Cardiac septum (tissue), 1 donor: ENCODE data around the gene TCF20. TPM values are rescaled to one million over a fixed set of nuclear protein-coding genes. Genes with fewer than 3 reads are reported as not detected.

Source experiments
- DNase-seq: peaks from one replicate; pipeline ENCODE4 v3.0.0-alpha.2; 2020; ENCODE audit warnings: low spot score
- intact Hi-C: fragments of 100-400 bp; cut with DNase I; formaldehyde crosslinking; loops from one replicate; pipeline ENCODE4 v1.14.0; 2022
- total RNA-seq: library from RNA; stranded (reverse); fragmentation: NEBNext Ultra II Directional; extraction: Animal tissue kit (Norgen Biotek cat#: 25700); gene quantifications from one replicate; pipeline ENCODE4 v1.2.1, GENCODE V29; 2021
- donor health status: DM: no; HTN: no; CAD: no.

The TCF20 gene
- total RNA-seq, 1 donor from 2014 or later = 15.3 TPM

DNA sequence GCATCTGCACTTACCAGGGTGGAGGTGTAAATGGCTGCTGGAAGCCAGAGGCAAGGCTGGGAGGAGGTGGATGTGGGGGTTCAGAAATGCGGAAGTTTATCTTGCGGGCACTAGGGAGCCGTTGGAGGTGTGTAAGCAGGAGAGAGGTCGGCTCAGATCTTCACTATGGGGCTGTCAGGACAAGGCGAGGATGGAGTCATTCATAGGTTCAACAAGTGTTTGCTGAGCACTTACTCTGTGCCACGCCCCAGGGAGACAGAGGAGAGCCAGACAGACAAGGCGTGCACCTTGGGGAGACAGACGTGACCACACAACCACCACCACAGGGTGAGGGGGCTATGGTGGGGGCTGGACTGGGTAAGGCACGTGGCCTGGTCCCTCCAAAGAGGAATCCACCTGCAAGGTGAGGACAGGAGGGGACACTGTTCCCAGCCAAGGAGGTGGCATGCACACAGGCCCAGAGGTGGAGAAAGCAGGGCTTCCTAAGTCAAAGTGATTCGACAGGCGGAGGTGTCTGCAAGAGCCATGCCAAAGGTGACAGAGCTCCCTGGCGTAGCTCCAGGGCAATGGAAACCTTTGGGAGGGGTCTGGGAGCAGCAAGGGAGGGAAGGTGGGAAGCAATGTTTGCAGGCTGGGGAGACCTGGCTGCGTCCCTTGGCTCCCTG is 30.8 kb upstream of the TCF20 start:
- no peak for DNase-seq
- intact Hi-C loops = no loop called here

DNA sequence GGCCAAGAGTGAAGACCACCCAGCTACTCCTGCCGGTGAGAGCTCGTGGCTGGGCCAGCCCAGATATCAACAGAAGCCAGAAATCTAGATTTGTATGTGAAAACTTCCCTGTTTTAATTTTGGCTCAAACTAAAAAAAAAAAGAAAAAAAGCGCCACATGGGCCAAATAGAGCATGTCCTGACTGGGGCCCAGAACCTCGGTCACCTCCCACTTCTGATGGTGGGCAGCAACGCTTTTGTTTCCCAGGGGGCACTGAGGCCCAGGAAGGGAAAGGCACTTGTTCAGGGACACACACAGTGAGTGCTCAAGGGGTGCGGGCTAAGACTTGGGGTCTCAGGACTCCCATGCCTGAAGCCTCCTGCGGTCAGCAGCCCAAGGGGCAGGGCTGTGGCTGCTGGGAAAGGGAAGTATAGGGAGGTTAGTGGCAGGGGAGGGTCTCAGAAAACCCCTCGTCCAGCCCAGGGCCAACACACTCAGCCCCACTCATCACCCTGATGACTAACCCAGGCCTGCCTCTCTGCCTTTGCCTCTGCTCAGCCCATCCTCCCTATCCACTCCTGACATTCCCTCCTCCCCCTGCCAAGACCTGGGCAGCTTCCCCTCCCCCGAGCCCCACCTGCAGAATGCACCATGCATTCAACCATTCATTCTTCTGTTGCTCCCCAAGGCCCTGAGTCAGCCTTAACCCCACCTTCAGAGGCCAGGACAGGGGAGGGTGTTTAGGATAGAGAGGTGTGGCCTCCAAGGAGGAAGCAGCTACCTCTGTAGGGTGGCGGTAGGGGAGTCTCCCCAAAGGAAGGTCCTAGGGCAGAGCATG is 30.0 kb upstream of the TCF20 start:
- intact Hi-C loops = no loop called here
- no peak for DNase-seq

DNA sequence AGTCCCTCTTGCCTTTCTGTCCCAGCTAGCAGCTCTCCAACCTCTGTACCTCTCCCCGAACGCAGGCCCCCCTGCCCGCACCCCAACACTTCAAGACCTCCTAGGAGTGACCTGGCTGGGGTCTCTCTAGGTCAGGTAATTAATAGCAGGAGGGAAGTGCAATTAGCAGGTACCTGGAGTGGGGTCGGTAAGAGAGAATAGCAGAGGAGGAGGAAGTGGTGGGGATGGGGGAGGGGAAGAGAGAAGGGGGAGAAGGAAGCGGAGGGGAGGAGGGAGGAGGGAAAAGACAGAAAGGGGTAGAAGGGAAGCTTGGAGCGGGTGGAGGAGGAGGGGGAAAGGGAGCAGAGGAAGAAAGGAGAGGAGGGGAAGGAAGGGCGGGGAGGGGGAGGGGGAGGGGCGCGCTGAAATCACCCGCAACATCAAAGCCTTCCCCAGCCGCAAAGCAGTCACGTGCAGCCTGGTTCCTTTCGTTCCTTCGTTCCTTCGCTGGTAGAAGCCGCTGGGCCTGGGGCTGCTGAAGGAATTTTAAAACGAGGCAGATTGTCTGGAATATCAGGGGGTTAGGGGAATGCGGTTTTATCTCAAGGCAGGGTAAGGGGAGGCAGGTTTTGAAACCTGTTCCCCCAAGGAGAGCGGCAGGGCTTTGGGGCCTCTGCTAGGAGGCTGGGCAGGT is 29.3 kb upstream of the TCF20 start:
- DNase-seq = peak; percentile 86
- intact Hi-C loops = no loop called here

DNA sequence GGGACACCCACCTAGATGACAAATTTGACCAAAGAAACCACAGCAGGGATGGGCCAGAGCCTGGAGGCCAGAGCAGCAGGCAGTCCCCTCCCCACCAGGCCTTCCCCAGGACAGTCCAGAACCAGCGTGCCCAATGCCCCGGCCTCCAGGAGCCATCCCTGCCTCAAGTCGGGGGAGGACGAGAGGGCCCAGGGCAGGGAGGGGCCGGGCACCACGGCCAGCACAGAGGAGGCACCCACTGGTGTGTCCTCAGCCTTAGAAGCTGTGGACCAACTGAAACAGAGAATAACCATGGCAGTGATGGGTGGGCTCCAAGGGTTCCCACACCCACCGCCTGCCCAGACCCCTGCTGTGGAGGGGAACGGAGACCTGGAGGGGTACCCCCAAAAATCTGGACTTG is 28.3 kb upstream of the TCF20 start:
- DNase-seq = no peak
- intact Hi-C loops = no loop called here

DNA sequence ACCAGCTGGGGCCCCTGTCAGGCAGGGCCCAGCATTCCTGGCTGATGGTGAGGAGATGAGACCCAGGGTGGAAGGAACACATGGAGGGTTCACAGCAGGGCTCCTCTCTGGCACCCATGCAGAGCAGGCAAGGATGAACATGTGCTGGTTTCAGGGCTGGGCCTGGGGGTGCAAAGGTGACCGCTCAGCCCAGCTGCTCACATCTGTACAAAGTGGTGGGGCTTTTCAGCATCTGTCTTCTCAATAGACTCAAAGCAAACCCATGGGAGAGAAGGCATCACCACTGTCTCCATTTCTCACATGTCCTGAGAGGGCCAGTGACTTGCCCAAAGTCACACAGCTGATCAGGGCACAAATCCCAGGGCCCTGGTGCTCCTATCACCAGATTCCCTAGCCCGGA is 27.3 kb upstream of the TCF20 start:
- intact Hi-C loops = no loop called here
- DNase-seq = no peak

DNA sequence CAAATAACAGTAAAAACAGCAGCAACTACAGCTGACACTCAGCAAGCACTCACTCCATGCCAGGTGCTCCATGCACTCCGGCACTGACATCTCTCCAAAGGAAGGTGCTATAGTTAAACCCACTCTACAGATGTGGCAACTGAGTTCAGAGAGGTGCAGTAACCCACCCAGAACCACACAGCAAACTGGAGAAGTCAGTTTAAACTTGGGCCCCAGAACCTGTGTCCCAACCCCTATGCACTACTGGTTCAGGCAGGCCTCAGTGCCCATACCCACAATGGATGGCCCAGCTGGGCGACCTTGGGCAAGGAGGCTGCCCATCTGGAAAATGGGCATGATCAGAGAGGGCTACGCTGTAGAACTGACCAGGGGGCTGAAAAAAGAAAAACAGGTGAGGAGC is 26.4 kb upstream of the TCF20 start:
- intact Hi-C loops = no loop called here
- DNase-seq = no peak

DNA sequence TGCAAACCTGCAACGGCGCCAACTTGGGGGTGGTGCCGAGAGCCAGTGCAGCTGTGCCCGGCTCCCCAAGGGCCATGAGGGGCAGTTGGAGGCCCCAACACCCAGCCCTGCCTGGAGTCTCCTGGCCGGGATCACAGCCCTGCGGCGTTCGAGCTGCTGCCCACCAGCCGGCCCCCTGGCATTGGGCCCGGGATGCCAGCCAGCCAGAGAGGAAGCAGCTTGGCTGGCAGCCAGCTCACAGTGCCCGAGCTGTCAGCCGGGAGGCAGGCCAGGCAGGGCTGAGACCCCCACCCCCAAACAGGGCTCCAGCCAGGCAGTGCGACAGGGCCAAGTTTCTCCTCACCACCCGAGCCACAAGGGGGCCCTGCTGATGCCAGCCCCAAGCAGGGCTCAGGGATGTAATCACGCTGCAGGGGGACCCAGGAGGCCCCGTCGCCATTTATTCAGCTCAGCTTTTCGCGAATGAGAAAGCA is 26.0 kb upstream of the TCF20 start:
- intact Hi-C loops = no loop called here

DNA sequence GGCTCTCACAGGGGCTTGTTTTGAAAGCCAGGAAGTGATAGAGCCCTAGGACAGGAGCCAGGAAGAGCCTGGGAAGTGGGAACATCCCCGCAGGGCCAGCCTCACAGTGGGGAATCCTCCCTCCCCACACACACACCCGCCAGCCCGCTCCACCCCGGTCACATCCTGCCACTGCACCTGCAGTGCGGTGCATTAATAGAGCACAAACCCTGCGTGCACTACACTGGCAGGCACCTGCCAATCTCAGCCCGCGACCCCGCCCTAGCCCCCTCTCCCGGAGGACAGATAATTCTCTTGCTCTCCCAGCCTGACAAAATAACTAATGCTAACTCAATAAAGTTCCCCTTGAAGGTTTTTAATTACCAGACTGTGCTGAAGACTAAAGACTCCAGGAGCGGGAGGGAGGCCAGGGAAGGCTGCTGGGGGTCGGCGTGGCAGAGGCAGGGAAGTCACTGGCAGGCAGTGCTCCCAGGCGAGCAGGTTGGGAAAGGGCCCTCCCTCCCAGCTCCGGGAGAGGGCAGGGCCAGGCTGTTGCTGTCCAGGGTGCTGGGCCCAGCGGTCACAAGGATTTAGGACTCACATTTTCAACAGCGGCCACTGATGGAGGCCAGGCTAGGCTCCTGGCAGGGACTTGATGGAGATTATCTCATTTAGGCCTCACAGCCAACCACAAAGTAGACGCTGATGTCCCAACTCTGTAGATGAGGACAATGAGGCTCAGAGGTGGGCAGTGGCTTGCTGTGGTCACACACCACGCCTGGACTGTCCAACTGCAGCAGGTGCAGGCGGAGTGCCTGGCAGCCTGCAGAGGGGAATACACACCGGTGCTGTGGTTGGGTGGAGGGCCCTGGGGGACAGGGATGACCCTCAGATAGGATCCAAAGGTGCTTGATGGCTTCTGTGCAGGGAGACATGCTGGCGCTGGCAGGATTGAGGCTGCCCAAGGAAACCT is 23.9 kb upstream of the TCF20 start:
- DNase-seq = no peak

More for the DNA sequence above, 26.0 kb upstream of the TCF20 start:
- peak; percentile 80 for DNase-seq

DNA sequence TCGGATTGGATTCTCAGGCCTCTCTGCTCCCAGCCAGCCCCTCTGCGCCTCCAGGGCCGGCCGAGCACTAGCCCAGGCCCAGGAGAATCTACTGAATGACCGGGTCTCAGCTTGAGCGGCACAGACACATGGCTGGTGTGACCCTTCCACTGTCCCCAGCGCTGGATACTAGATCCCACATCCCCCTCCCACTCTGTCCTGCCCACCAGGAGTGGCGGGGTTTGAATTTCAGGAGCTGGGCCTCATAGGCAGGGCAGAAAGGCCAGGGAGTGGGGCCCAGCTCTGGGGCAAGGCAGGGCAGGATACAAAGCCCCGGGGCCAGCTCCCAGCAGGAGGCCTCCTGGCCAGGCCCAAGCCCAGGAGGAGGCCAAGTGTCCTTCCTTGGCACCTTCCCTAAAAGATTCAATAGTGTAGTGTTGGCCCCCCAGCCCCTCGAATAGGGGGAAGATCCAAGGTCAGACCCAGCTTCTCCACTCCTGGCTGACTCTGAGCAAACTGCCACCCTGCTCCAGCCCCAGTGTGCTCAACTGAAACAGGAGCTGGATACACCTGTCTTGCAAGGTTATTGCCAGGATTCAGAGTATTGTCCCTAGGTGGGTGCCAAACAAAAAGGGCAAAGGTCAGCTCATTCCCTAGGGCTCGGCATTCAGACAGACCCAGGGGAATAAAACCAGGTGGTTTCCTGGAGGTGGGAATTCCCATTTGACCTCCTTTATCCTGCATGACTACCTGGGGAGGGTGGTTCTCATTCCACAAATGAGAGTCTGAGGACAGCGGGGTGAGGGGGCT is 22.5 kb upstream of the TCF20 start:
- no peak for DNase-seq
- intact Hi-C loops = no loop called here

More for the DNA sequence above, 23.9 kb upstream of the TCF20 start:
- intact Hi-C loops = no loop called here

DNA sequence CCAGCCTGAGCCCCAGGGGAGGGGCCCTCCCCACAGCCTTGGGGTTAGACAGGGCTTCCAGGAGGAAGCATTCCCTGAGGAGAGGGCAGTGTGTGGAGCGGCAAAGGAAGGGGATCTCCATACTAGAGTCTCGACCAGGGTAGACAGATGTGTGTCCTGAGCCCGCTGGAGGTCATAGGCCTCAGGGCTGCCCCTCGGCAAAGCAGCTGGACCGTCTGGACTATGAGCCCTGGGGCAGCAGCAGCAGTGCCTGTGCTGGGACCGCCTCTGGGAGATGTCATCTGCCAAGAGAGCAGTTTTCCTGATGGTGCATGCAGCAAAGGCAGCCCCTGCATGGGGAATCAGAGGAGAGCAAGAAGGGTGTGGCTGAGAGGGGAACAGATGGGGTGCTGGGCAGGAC is 20.8 kb upstream of the TCF20 start:
- no peak for DNase-seq
- intact Hi-C loops = no loop called here

DNA sequence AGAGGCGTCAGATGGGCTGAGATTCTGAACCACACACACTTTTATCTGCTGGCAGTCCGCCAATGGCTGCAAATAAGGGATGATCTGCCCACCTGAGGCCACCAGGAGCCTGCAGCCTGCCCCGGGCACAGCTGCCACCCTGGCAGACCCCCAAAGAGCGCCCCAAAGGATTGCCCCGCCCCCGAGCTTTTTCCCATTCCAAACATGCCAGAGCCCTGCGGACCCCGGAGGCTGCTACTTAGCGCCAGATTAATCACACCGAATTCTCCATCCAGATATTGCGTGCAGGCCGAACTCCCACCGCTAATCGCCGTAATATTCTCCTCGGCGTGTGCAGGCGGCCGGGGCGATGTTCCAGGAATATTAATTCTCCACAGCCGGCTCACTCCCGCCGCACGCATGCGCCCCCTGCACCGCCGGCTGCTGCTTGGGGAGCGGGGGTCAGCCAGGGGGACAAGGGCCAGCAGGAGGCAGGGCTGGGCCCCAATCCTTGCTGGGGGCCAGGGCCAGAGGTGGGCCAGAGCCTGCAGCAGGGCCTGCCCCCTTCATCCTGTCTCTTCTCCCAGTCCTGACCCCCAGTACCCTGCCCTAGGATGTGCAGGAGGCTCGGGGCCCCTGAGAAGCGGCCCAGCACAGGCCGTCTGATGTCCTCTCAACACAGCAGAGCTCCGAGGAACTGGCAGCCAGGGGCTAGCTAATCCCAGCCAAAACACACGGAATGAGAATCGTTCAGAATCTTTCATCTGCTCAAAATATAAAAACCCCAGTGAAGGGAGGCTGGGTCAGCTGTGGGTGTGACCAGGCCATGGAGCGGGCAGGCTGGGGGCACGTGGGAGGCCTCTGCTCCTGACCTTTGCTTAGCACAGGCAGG is 19.5 kb upstream of the TCF20 start:
- intact Hi-C loops = no loop called here

DNA sequence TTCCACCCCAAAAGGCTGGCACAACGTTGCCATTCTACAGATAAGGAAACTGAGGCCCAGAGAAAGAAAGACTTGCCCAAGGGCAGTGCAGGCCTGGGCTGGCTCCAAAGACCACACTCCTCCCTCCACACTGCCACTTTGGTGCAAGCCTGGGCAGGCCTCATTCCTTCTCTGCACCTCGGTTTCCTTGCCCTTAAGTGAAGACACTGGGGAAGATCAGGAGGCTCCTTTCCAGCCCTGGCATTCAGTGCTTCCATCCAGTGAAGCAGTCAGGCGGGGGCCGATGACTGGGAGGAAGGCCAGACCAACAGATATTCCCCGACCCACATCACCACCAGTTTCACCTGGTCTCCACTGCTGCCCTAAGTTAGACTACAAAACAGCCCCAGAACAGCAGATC is 18.3 kb upstream of the TCF20 start:
- intact Hi-C loops = no loop called here

More for the DNA sequence above, 19.5 kb upstream of the TCF20 start:
- no peak for DNase-seq

DNA sequence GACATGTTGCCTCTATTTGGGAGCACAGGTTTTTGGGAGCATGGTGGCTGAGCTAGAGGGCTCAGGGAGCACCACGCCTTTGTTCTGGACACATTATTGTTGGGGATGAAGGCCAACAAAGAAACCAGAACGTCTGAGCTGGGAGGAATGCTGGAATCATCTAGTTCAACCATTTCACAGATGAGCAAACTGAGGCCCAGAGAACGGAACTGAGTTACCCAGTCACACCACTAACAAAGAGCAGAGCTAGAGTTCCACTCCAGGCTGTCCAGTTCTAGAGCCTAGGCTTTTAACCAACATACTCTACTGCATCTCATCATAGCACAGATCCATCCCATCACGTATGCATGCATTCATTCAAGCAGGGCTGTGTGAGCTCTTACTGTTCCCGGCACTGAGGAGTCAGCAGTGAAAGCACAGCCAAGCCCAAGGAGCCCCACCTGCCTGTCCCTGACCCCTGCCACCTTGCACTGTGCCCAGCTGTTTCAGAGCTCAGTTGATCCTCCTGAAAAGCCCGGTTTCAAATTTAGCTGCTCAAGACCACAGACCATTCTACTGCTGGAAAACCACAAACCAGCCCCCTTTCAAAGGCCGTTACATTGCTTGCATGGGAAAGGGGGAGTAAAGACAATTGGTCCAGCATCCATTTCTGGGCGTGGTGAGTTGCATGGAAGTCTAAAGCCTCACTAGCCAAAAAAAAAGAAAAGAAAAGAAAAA is 16.9 kb upstream of the TCF20 start:
- DNase-seq = no peak

More for the DNA sequence above, 18.3 kb upstream of the TCF20 start:
- no peak for DNase-seq

DNA sequence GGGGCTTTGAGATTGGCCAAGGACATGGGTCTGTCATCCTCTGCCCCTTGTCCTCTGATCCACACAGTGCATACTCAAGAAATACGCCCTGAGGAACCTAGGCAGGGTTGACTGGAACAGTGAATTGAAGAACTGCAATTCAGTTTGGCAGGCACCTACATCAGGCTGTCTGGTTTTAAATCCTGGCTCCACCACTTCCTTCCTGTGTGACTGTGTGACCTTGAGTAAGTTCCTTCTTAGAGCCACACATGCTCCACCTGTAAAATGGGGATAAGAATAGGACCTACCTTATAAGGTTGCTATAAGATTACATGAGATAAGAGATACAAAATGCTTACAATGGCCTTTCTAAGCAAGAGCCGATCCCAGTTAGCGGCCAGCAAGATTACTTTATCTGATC is 15.8 kb upstream of the TCF20 start:
- no peak for DNase-seq
- intact Hi-C loops = no loop called here

More for the DNA sequence above, 16.9 kb upstream of the TCF20 start:
- intact Hi-C loops = no loop called here

DNA sequence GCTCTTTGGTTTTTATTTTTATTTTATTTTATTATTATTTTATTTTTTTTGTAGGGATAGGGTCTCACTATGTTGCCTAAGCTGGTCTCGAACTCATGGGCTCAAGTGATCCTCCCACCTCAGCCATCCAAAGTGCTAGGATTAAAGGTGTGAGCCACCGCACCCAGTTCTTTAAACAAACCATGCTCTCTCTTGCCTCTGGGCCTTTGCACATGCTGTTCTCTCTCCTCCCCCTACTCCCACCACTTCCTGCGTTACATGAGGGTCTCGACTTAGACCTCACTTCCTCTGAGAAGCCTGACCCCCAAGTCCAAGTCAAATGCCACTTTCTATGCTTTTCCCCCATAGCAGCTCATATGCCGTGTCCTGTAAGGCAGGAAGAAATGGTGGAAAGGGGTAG is 15.2 kb upstream of the TCF20 start:
- intact Hi-C loops = no loop called here
- no peak for DNase-seq

DNA sequence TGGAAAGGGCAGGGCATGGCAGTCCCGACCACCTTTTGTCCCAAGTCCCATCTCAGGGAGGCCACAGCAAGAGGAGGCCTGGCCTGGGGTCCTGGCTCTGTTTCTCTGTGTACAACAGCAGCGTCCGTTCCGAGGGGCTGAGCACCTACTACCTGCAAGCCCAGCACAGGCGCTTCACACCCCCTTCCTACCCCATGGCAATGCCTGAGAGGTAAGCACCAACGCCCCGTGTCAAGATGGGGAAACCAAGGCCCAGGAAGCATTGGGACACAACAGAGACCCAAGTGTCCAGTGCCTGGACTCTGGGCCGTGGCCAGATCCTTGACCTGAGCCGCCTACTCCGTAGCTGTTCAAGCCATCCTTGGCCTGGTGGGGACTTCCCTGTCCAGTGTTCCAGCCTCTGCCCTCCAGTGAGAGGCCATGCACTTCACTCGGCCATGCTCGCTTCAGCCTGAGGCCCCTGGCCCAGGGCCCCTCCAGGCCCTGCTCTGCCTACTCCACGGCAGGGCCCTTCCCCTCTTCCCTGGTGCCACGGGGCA is 14.3 kb upstream of the TCF20 start:
- DNase-seq = no peak
- intact Hi-C loops = no loop called here

DNA sequence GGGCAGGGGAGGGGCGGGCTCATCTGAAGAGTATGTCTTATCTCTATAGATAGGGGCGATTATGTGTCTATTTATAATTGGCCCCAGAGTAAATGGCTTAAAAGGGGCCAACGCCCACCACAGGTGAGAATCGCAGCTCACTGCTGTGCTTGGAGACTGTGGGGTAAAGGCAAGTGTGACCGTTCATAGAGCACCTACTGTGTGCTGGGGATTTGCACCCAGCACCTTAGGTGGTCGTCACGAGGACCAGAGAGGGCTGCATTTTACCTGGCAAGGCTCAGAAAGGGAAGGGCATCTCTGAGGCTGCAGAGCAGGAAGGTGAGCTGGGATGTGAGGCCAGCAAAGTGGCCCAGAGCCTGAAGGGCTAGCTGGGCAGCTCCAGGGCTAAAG is 13.7 kb upstream of the TCF20 start:
- intact Hi-C loops = no loop called here
- no peak for DNase-seq
